ENCODE measurements around the gene F2. TPM values are rescaled to one million over a fixed set of nuclear protein-coding genes. Genes with fewer than 3 reads are reported as not detected.

F2 gene
- total RNA-seq, 1 experiment from 2014 or later, result not detected

GRCh38 chr11:46693597-46694012, 25.4 kb upstream of the F2 start:
- no peak overlapping the region for H3K4me2 ChIP-seq (ENCODE audit: low read length)
- H3F3A ChIP-seq (ENCODE audit: low read length, unreplicated experiment), result no peaks in the 10 kb centered on the region
- H3K36me3 ChIP-seq (ENCODE audit: low read depth, low read length), result no peaks in the 10 kb centered on the region
- H3K27ac ChIP-seq (ENCODE audit: low read length), result no peak overlapping the region
- no peak overlapping the region for H3K4me3 ChIP-seq (ENCODE audit: low read length)
- H3K79me2 ChIP-seq (ENCODE audit: low read length), result no peaks in the 10 kb centered on the region
- no TSS peak for BruUV-seq (replicated peaks)
- no peak for ATAC-seq
- no peaks in the 10 kb centered on the region for H3K9me2 ChIP-seq (replicated peaks; ENCODE audit: low read length)
- ChIA-PET POLR2A (ENCODE audit: unreplicated experiment) (no interaction called here), CTCF (no interaction called here)
- H3K27me3 ChIP-seq (ENCODE audit: low read length), result no peaks in the 10 kb centered on the region
- H4K20me1 ChIP-seq (ENCODE audit: low read length), result no peaks in the 10 kb centered on the region
- DNase-seq, result no peak
- H3K9me3 ChIP-seq (ENCODE audit: low read length), result no peaks in the 10 kb centered on the region
- no peak overlapping the region for H2AFZ ChIP-seq (ENCODE audit: low read length)
- TF ChIP-seq EZH2 (IDR thresholded peaks at IDR 0.05; ENCODE audit: low read length, unreplicated experiment) (no peak), EZH2phosphoT487 (IDR thresholded peaks at IDR 0.05; ENCODE audit: borderline replicate concordance, low read length) (no peak)
- TF ChIP-seq, protein P1, sequence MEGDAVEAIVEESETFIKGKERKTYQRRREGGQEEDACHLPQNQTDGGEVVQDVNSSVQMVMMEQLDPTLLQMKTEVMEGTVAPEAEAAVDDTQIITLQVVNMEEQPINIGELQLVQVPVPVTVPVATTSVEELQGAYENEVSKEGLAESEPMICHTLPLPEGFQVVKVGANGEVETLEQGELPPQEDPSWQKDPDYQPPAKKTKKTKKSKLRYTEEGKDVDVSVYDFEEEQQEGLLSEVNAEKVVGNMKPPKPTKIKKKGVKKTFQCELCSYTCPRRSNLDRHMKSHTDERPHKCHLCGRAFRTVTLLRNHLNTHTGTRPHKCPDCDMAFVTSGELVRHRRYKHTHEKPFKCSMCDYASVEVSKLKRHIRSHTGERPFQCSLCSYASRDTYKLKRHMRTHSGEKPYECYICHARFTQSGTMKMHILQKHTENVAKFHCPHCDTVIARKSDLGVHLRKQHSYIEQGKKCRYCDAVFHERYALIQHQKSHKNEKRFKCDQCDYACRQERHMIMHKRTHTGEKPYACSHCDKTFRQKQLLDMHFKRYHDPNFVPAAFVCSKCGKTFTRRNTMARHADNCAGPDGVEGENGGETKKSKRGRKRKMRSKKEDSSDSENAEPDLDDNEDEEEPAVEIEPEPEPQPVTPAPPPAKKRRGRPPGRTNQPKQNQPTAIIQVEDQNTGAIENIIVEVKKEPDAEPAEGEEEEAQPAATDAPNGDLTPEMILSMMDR (conservative IDR thresholded peaks at IDR 0.05; ENCODE audit: low read depth, low read length), result no peak
- intact Hi-C loops (cut with micrococcal nuclease), result no loop called here
- H3K9ac ChIP-seq (ENCODE audit: low read length), result no peak overlapping the region
- H3K4me1 ChIP-seq (ENCODE audit: insufficient read depth, low read length), result no peaks in the 10 kb centered on the region

DNA sequence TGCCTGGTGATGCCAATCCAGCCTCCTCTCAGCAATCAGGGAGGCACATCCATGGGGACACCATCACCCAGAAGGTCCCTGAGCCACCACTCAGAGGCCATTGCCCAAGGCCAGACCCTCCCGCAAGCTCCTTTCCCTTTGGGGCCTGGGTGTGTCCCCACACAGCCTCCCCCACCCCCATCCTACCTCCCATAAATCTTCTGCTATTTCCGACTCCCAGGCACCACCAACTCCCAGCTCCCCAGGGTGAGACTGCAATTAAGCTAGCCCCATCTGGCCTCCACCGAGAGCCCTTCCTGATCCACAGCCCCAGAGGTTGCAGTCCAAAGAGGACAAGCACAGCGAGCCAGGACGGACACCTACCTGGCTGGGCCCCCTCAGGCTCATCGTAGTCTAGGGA, 24.9 kb upstream of the F2 start:
- DNase-seq (no peak), ATAC-seq (no peak)
- Histone ChIP-seq H3K36me3 (ENCODE audit: low read depth, low read length) (no peaks in the 10 kb centered on the region), H3K79me2 (ENCODE audit: low read length) (peaks cover 2% of the 10 kb centered on the region), H4K20me1 (ENCODE audit: low read length) (no peaks in the 10 kb centered on the region), H3K9me2 (replicated peaks; ENCODE audit: low read length) (no peaks in the 10 kb centered on the region), H3K4me1 (ENCODE audit: insufficient read depth, low read length) (no peaks in the 10 kb centered on the region), H3K9me3 (ENCODE audit: low read length) (no peaks in the 10 kb centered on the region), H3F3A (ENCODE audit: low read length, unreplicated experiment) (no peaks in the 10 kb centered on the region), H3K9ac (ENCODE audit: low read length) (no peak overlapping the region), H3K27me3 (ENCODE audit: low read length) (no peaks in the 10 kb centered on the region), H2AFZ (ENCODE audit: low read length) (no peak overlapping the region), H3K4me3 (ENCODE audit: low read length) (no peak overlapping the region), H3K27ac (ENCODE audit: low read length) (no peak overlapping the region), H3K4me2 (ENCODE audit: low read length) (no peak overlapping the region)
- CTCF ChIA-PET, result no interaction called here
- POLR2A ChIA-PET (ENCODE audit: unreplicated experiment), result interaction anchor here (0.6 kb wide), 1 partner anchor 17 kb away, joined by 11 read pairs; no protein-coding TSS in a partner anchor
- BruUV-seq (replicated peaks), result no TSS peak
- TF ChIP-seq, protein P1 (conservative IDR thresholded peaks at IDR 0.05; ENCODE audit: low read depth, low read length), result no peak
- no peak for TF ChIP-seq EZH2phosphoT487 (IDR thresholded peaks at IDR 0.05; ENCODE audit: borderline replicate concordance, low read length)
- no peak for TF ChIP-seq EZH2 (IDR thresholded peaks at IDR 0.05; ENCODE audit: low read length, unreplicated experiment)
- intact Hi-C loops (cut with micrococcal nuclease), result no loop called here

DNA sequence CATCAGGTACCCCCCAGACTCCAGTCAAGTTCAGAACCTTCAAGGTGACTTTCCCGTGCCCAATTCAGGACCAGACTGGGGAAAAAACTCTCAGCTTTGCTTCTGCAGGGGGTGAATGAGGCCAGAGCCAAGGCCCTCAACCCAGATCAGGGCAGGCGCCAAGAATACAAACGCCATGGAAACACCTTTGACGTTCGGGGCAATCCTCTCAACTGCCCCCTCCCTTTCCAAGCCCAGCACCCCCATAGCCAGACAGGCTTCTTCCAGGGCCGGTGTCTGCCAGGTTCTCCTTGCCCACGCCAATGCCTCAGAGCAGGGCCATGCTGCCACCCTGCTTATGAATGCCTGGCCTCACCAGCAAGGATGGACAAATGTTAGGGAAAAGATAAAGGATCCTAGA, 24.4 kb upstream of the F2 start:
- intact Hi-C loops (cut with micrococcal nuclease), result no loop called here
- ChIA-PET CTCF (no interaction called here), POLR2A (ENCODE audit: unreplicated experiment) (interaction anchor here (0.6 kb wide), 1 partner anchor 16 kb away, joined by 11 read pairs; no protein-coding TSS in a partner anchor)
- ATAC-seq, result no peak
- H3K9me3 ChIP-seq (ENCODE audit: low read length), result no peaks in the 10 kb centered on the region
- H3K79me2 ChIP-seq (ENCODE audit: low read length), result peaks cover 6% of the 10 kb centered on the region
- DNase-seq, result no peak
- no peak for TF ChIP-seq EZH2phosphoT487 (IDR thresholded peaks at IDR 0.05; ENCODE audit: borderline replicate concordance, low read length)
- TF ChIP-seq, protein P1 (conservative IDR thresholded peaks at IDR 0.05; ENCODE audit: low read depth, low read length), result no peak
- TF ChIP-seq EZH2 (IDR thresholded peaks at IDR 0.05; ENCODE audit: low read length, unreplicated experiment), result no peak
- H3K27ac ChIP-seq (ENCODE audit: low read length), result no peak overlapping the region
- no TSS peak for BruUV-seq (replicated peaks)
- H3K27me3 ChIP-seq (ENCODE audit: low read length), result no peaks in the 10 kb centered on the region
- no peaks in the 10 kb centered on the region for H3K4me1 ChIP-seq (ENCODE audit: insufficient read depth, low read length)
- H4K20me1 ChIP-seq (ENCODE audit: low read length), result no peaks in the 10 kb centered on the region
- no peak overlapping the region for H3K4me2 ChIP-seq (ENCODE audit: low read length)
- H3K4me3 ChIP-seq (ENCODE audit: low read length), result no peak overlapping the region
- no peaks in the 10 kb centered on the region for H3F3A ChIP-seq (ENCODE audit: low read length, unreplicated experiment)
- no peak overlapping the region for H3K9ac ChIP-seq (ENCODE audit: low read length)
- no peak overlapping the region for H2AFZ ChIP-seq (ENCODE audit: low read length)
- no peaks in the 10 kb centered on the region for H3K36me3 ChIP-seq (ENCODE audit: low read depth, low read length)
- no peaks in the 10 kb centered on the region for H3K9me2 ChIP-seq (replicated peaks; ENCODE audit: low read length)

Measured in PC-3 (cell line).